PFSK-1 (cell line): ENCODE measurements around the gene C16orf82.

Experiments
- FOXP2 ChIP-seq: optimal IDR thresholded peaks from 2 replicates; pipeline ENCODE3; 2011; ENCODE audit warnings: borderline replicate concordance, control low read depth, inconsistent platforms; ENCODE audit not compliant: insufficient read depth; ENCODE audit errors: extremely low read length, extremely low read depth
- POLR2AphosphoS5 ChIP-seq: IDR thresholded peaks from 2 replicates; pipeline ENCODE4 v1.6.1; 2012; ENCODE audit warnings: low read depth, mild to moderate bottlenecking, control low read depth, low read length, moderate library complexity
- SIN3A ChIP-seq: IDR thresholded peaks from 2 replicates; pipeline ENCODE4 v1.6.1; 2012; ENCODE audit warnings: mild to moderate bottlenecking, low read length, moderate library complexity, borderline replicate concordance; ENCODE audit not compliant: insufficient read depth
- TAF1 ChIP-seq: IDR thresholded peaks from 2 replicates; pipeline ENCODE4 v1.6.1; 2012; ENCODE audit warnings: low read length, control low read depth, borderline replicate concordance; ENCODE audit not compliant: insufficient read depth
- TF ChIP-seq, protein P1 (sequence below), 2 experiments: IDR thresholded peaks; 2 replicates each; pipeline versions ENCODE4 v1.6.1 to v1.8.0; 2011 to 2012; ENCODE audit warnings: low read depth in 2 of 2, low read length in 2 of 2, control low read depth in 1 of 2, inconsistent platforms in 1 of 2, mild to moderate bottlenecking in 1 of 2, moderate library complexity in 1 of 2; ENCODE audit not compliant: insufficient read depth in 1 of 2

The C16orf82 gene

DNA sequence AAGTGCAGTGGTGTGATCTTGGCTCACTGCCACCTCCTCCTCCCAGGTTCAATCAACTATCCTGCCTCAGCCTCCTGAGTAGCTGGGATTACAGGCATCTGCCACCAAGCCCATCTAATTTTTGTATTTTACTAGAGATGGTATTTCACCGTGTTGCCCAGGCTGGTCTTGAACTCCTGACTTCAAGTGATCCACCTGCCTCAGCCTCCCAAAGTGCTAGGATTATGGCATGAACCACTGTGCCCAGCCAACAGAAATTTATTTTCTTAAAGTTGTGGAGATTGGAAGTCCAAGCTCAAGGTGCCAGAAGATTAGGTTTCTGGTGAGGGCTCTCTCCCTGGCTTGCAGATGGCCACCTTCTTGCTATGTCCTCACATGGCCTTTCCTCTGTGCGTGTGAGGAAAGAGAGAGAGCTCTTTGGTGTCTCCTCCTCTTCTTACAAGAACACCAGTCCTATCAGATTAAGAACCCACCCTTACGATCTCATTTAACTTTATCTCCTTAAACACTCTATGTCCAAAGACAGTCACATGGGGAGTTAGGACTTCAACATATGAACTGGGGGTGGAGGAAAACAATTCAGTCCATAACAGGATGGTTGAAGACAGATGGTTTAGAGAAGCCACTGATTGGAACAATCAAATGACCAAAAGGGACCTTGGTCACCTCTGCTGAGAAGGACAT, 31.8 kb downstream of the C16orf82 start:
- no peak for TF ChIP-seq FOXP2
- TF ChIP-seq POLR2AphosphoS5, result no peak
- TF ChIP-seq SIN3A, result no peak
- TF ChIP-seq, protein P1, sequence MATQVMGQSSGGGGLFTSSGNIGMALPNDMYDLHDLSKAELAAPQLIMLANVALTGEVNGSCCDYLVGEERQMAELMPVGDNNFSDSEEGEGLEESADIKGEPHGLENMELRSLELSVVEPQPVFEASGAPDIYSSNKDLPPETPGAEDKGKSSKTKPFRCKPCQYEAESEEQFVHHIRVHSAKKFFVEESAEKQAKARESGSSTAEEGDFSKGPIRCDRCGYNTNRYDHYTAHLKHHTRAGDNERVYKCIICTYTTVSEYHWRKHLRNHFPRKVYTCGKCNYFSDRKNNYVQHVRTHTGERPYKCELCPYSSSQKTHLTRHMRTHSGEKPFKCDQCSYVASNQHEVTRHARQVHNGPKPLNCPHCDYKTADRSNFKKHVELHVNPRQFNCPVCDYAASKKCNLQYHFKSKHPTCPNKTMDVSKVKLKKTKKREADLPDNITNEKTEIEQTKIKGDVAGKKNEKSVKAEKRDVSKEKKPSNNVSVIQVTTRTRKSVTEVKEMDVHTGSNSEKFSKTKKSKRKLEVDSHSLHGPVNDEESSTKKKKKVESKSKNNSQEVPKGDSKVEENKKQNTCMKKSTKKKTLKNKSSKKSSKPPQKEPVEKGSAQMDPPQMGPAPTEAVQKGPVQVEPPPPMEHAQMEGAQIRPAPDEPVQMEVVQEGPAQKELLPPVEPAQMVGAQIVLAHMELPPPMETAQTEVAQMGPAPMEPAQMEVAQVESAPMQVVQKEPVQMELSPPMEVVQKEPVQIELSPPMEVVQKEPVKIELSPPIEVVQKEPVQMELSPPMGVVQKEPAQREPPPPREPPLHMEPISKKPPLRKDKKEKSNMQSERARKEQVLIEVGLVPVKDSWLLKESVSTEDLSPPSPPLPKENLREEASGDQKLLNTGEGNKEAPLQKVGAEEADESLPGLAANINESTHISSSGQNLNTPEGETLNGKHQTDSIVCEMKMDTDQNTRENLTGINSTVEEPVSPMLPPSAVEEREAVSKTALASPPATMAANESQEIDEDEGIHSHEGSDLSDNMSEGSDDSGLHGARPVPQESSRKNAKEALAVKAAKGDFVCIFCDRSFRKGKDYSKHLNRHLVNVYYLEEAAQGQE (IDR thresholded peaks at IDR 0.05; ENCODE audit: insufficient read depth in 1 of 2, low read depth in 2 of 2, low read length in 2 of 2), result no peak
- TF ChIP-seq TAF1, result no peak

DNA sequence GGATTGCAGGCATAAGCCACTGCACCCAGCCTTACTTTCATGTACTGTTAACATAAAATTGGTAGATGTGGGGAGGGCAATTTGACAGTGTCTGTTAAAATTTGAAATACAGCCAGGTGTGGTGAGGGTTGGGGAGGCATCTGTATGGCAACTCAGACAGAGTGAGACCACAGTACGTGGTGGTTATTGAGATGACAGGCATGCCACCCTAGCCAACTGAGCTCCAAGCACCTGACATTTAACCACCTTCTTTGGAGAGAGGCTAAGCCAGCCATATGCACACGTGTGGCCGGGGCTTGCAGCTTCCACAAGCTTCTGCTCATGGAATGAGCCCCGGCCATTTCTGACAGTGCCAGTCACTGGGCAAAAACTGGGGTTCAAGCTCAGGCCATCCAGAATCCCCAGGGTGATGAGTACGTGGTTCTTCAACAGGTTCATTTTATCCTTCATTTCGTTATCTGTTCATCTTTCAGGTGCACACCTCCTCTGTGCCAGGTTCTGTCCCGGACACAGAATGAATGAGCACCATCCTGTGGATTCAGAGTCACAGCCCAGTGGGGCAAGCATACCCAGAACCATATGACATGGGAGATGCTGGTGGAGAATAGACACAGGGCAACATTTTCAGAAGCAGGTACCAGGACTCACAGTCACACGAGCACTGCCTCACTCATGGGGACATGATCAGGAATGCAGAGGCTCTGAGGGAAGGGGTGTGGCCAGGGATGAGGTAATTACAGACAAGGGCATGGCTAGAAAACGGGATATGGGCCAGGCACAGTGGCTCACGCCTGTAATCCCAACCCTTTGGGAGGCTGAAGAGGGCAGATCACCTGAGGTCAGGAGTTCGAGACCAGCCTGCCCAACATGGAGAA, 36.2 kb downstream of the C16orf82 start:
- TF ChIP-seq TAF1 (no peak), SIN3A (no peak), POLR2AphosphoS5 (no peak), FOXP2 (no peak)
- TF ChIP-seq, protein P1 (IDR thresholded peaks at IDR 0.05; ENCODE audit: insufficient read depth in 1 of 2, low read depth in 2 of 2, low read length in 2 of 2), result no peak

DNA sequence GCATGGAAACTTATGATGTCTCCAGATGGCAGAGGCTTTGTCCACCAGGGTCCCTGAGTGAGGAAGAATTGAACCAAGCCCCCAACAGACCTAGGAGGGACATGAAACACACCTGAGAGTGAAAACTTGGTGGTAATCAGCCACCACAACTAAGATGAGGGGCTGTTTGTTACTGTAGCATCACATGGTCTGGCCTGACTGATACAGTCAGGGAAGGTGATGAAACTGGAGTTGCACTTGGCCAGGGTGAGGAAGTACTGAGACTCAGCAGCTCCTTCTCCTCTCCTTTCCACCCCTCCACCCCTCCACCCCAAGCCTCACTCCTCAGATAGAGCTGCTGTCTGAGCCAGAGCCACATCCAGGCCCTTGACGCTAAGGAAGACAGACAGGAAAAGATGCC, 37.2 kb downstream of the C16orf82 start:
- no peak for TF ChIP-seq POLR2AphosphoS5
- TF ChIP-seq FOXP2, result no peak
- TF ChIP-seq SIN3A, result no peak
- no peak for TF ChIP-seq TAF1
- TF ChIP-seq, protein P1 (IDR thresholded peaks at IDR 0.05; ENCODE audit: insufficient read depth in 1 of 2, low read depth in 2 of 2, low read length in 2 of 2), result no peak

DNA sequence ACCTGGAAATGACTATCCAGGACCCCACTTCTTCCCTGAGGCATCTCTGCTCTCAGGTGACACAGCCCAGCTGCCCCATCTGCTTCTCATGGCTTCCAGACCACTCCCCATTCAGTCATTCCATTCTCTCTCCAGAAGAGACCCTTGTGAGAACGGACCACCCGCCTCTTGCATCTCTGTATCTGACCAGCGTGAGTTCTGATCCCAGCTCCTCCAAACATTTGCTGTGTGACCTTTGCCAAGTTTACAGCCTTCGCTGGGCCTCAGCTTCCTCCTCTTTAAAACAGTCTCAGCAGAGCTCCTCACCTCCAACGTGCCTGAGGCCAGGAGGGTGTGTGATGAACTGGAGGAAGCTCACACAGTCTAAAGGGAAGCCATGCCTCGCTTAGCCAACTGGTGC, 39.6 kb downstream of the C16orf82 start:
- no peak for TF ChIP-seq POLR2AphosphoS5
- TF ChIP-seq, protein P1 (IDR thresholded peaks at IDR 0.05; ENCODE audit: insufficient read depth in 1 of 2, low read depth in 2 of 2, low read length in 2 of 2), result no peak
- no peak for TF ChIP-seq TAF1
- TF ChIP-seq SIN3A, result no peak
- no peak for TF ChIP-seq FOXP2

DNA sequence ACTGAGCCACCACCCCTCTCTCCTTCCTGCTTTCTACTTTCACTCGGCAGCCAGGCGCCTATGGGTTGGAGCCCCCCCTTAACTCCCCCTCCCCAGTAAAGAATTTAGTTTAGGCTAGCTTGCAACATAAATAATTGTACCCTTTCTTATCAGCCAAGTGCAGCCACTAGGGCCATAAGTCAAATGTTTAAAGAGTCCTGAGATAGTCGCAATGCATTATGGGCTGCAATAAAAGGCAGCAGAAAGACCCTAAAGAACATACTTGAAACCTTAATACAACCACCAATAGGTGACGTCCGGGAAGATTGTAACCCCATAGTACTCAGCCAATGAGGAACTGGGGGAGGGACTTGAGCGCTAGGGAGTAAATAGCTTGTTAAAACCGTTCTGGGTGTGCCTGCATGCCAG, 40.5 kb downstream of the C16orf82 start:
- no peak for TF ChIP-seq FOXP2
- TF ChIP-seq, protein P1 (IDR thresholded peaks at IDR 0.05; ENCODE audit: insufficient read depth in 1 of 2, low read depth in 2 of 2, low read length in 2 of 2), result no peak
- TF ChIP-seq POLR2AphosphoS5, result no peak
- no peak for TF ChIP-seq TAF1
- no peak for TF ChIP-seq SIN3A
